GM21576 (cell line): ENCODE data around the gene SDF4.

ENCODE experiments used
- ATAC-seq: cut with Tn5 transposase; IDR thresholded peaks from one replicate; pipeline ENCODE4 v1.9.1; 2021; ENCODE audit warnings: mild to moderate bottlenecking, moderate library complexity; ENCODE audit not compliant: unreplicated experiment

Gene SDF4

DNA sequence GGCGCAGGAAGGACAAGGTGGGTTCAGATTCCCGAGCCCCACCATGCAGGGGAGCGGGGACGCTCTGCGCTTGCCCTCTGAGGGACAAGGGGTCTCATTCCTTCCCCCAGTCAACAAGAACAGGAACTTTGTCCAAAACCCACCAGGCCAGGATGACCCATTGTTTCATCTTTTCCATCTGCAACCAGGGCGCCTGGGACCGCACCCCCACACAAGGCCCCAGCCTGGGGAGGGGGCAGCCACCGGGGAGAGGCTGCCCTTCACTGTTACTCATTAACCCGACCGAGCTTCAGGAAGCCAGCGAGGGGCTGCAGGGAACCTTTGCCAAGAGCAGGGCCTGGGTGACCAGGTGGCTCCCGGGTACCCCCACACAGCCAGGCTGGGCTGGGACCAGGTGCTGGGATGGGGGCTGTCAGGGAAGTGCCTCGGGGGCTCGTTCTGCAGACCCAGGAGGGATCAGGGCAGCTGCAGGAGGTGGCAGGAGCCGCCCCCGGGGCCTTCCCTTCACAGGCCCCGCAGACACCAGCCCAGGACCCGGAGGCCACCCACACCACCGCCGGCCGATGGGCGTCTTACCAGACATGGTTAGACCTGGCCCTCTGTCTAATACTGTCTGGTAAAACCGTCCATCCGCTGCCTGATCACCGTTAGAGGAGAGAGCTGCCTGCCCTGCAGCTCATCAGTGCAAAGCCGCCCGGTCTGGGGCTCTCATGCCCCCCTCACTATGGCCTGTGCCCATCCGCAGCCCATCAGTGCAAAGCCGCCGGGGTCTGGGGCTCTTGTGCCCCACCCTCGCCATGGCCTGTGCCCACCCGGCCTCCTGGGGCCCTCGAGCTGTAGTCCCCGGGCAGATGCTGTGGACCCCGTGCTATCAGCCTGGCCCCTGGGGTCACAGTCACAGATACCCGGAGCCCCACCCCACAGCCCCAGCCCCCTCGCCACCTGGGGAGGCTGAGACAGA lies 63.1 kb downstream of the SDF4 start:
- ATAC-seq, result no peak

GRCh38 chr1:1167841-1168450 lies 63.9 kb downstream of the SDF4 start:
- no peak for ATAC-seq

DNA sequence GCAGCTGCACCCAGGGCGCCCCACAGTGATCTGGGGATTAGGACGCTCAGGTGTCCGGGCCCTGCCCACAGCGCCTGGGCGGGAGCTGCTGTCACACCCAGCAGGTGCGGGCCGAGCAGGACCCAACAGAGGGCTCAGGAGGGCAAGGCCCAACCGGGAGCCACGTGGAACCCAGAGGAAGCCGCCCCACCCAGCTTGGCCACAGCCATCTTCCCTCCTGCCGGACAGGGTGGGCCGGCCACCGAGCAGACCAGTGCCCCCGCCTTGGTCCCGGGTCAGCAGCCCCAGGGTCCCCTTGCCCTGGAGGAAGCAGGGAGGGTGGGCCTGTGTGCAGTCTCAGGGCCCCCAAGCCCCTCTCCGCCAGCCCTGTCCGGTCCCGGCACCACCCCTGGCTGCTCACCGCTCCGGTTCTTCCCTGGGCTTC lies 64.4 kb downstream of the SDF4 start:
- no peak for ATAC-seq
